PFSK-1 (cell line): ENCODE data around the gene SLC43A2.

Source experiments
- POLR2AphosphoS5 ChIP-seq: IDR thresholded peaks from 2 replicates; pipeline ENCODE4 v1.6.1; 2012; ENCODE audit warnings: low read depth, mild to moderate bottlenecking, control low read depth, low read length, moderate library complexity
- REST ChIP-seq, 2 experiments: IDR thresholded peaks; 2 replicates each; pipeline versions ENCODE4 v1.6.1 to v1.8.0; 2011 to 2012; ENCODE audit warnings: low read depth in 2 of 2, low read length in 2 of 2, control low read depth in 1 of 2, inconsistent platforms in 1 of 2, mild to moderate bottlenecking in 1 of 2, moderate library complexity in 1 of 2; ENCODE audit not compliant: insufficient read depth in 1 of 2
- SIN3A ChIP-seq: IDR thresholded peaks from 2 replicates; pipeline ENCODE4 v1.6.1; 2012; ENCODE audit warnings: mild to moderate bottlenecking, low read length, moderate library complexity, borderline replicate concordance; ENCODE audit not compliant: insufficient read depth
- TAF1 ChIP-seq: IDR thresholded peaks from 2 replicates; pipeline ENCODE4 v1.6.1; 2012; ENCODE audit warnings: low read length, control low read depth, borderline replicate concordance; ENCODE audit not compliant: insufficient read depth

- TF ChIP-seq POLR2AphosphoS5 = no peak; the same call in 1 of the 2 replicates
- no peak for TF ChIP-seq REST (IDR thresholded peaks at IDR 0.05; ENCODE audit: insufficient read depth in 1 of 2, low read depth in 2 of 2, low read length in 2 of 2)
- TF ChIP-seq TAF1 = no peak
- TF ChIP-seq SIN3A = no peak
Measured at GRCh38 chr17:1627982-1628855, at the start of gene SLC43A2.
